Type B pancreatic cell (in vitro differentiated cells): ENCODE measurements around the gene GABRA5. TPM values are rescaled to one million over a fixed set of nuclear protein-coding genes. Genes with fewer than 3 reads are reported as not detected.

Source experiments
- DNase-seq: peaks from one replicate; pipeline ENCODE4 v3.0.0; 2021; ENCODE audit warnings: mixed read lengths; ENCODE audit not compliant: unreplicated experiment; ENCODE audit errors: extremely low spot score
- H3K27ac Mint-ChIP-seq: 2 replicates; pipeline ENCODE4 v1.8.0; 2021; ENCODE audit warnings: mild to moderate bottlenecking, mixed read lengths
- H3K27me3 Mint-ChIP-seq: 2 replicates; pipeline ENCODE4 v1.8.0; 2021; ENCODE audit warnings: mixed read lengths
- H3K36me3 Mint-ChIP-seq: 2 replicates; pipeline ENCODE4 v1.8.0; 2021; ENCODE audit warnings: mixed read lengths
- H3K4me1 Mint-ChIP-seq: one replicate; pipeline ENCODE4 v1.8.0; 2021; ENCODE audit warnings: mixed read lengths; ENCODE audit not compliant: unreplicated experiment
- H3K4me3 Mint-ChIP-seq: 2 replicates; pipeline ENCODE4 v1.8.0; 2021; ENCODE audit warnings: mild to moderate bottlenecking, mixed read lengths
- H3K9me3 Mint-ChIP-seq: 2 replicates; pipeline ENCODE4 v1.8.0; 2021; ENCODE audit warnings: mixed read lengths
- CTCF ChIP-seq: fragments of 200-600 bp; sonication (generic); conservative IDR thresholded peaks from 2 replicates; pipeline ENCODE4 v1.5.0; 2021; ENCODE audit warnings: antibody characterized with exemption, mild to moderate bottlenecking
- total RNA-seq: library from RNA; stranded (reverse); gene quantifications from 2 replicates; pipeline ENCODE4 v1.2.1, GENCODE V29; 2021; ENCODE audit warnings: low replicate concordance

Gene GABRA5
- total RNA-seq, 1 donor from 2014 or later = 3.1 TPM

GRCh38 chr15:26882112-26882511, 15.2 kb downstream of the GABRA5 start:
- H3K27ac Mint-ChIP-seq = no peak overlapping the region
- DNase-seq = no peak
- H3K36me3 Mint-ChIP-seq = no peaks in the 10 kb centered on the region
- H3K4me3 Mint-ChIP-seq = no peak overlapping the region
- H3K27me3 Mint-ChIP-seq = peaks cover 22% of the 10 kb centered on the region
- no peaks in the 10 kb centered on the region for H3K4me1 Mint-ChIP-seq
- H3K9me3 Mint-ChIP-seq = no peaks in the 10 kb centered on the region
- no peak for TF ChIP-seq CTCF

- no peaks in the 10 kb centered on the region for H3K9me3 Mint-ChIP-seq
- H3K27me3 Mint-ChIP-seq = peaks cover 24% of the 10 kb centered on the region
- no peaks in the 10 kb centered on the region for H3K4me1 Mint-ChIP-seq
- no peak for DNase-seq
- TF ChIP-seq CTCF = no peak
- H3K4me3 Mint-ChIP-seq = no peak overlapping the region
- H3K36me3 Mint-ChIP-seq = no peaks in the 10 kb centered on the region
- no peak overlapping the region for H3K27ac Mint-ChIP-seq
Observed at GRCh38 chr15:26882616-26883365, 15.9 kb downstream of the GABRA5 start.

GRCh38 chr15:26883466-26883865, 16.6 kb downstream of the GABRA5 start:
- H3K9me3 Mint-ChIP-seq = no peaks in the 10 kb centered on the region
- no peak overlapping the region for H3K4me3 Mint-ChIP-seq
- DNase-seq = no peak
- H3K4me1 Mint-ChIP-seq = no peaks in the 10 kb centered on the region
- H3K36me3 Mint-ChIP-seq = no peaks in the 10 kb centered on the region
- H3K27me3 Mint-ChIP-seq = peaks cover 27% of the 10 kb centered on the region
- H3K27ac Mint-ChIP-seq = no peak overlapping the region
- no peak for TF ChIP-seq CTCF

GRCh38 chr15:26886566-26886965, 19.7 kb downstream of the GABRA5 start:
- H3K9me3 Mint-ChIP-seq = no peaks in the 10 kb centered on the region
- no peak for DNase-seq

GRCh38 chr15:26887926-26888666, 21.2 kb downstream of the GABRA5 start:
- Mint-ChIP-seq H3K36me3 (peaks cover 2% of the 10 kb centered on the region), H3K9me3 (no peaks in the 10 kb centered on the region), H3K4me3 (no peak overlapping the region), H3K4me1 (no peaks in the 10 kb centered on the region), H3K27ac (no peak overlapping the region), H3K27me3 (peaks cover 26% of the 10 kb centered on the region)
- no peak for DNase-seq
- TF ChIP-seq CTCF = no peak

More at GRCh38 chr15:26886566-26886965, 19.7 kb downstream of the GABRA5 start:
- Mint-ChIP-seq H3K27me3 (peaks cover 24% of the 10 kb centered on the region), H3K4me3 (no peak overlapping the region), H3K4me1 (no peaks in the 10 kb centered on the region), H3K36me3 (no peaks in the 10 kb centered on the region), H3K27ac (no peak overlapping the region)
- no peak for TF ChIP-seq CTCF
